Posterior cingulate gyrus (tissue), 11 donors: ENCODE results near the gene SLC4A5.
"Not testable (repeated sequence)": the region's sequence is repeated elsewhere in the genome, so short reads cannot be mapped to it uniquely, and the experiment has no call there.

Experiments used
- DNase-seq, 10 donors: peaks; one replicate each; pipeline versions ENCODE4 v3.0.0 to v3.0.0-alpha.2; 2020 to 2021; ENCODE audit warnings: mixed read lengths in 3 of 10
- intact Hi-C: fragments of 100-400 bp; cut with DNase I; formaldehyde crosslinking; loops from one replicate; pipeline ENCODE4 v1.15.1; 2023

The SLC4A5 gene

DNA sequence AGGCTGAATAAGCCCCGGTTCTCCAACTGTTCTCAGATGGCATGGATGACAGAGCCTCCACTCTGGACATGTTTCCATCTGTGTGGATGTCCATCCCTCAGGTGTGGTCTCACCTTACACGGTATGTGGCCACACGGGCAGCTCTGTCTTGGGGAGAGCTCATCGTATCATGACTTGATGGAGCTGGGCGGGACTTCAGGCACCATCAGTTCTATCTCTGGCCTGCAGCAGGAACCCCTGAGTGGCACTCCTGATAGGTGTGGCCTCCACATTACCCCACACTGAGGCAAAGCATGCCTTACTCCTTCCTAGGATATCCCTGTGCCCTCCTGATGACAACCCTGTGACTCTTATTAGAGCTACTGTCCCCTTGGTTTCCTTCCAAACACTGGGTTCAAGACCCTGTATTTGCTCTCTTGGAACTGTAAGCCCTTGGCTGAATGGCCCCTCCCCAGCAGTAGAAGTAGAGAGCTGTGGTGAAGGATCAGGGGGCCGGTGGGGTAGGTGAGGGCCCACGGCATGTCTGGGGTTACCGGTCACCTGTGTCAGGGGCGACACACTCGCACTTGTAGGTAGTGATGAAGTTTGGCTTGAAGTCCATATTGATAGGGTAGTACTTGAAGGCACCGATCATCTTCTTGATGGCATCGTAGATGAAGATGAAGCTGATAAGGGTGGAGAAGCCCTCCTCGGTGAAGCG lies 96.6 kb downstream of the SLC4A5 start:
- intact Hi-C loops, result no loop called here
- no peak for DNase-seq

DNA sequence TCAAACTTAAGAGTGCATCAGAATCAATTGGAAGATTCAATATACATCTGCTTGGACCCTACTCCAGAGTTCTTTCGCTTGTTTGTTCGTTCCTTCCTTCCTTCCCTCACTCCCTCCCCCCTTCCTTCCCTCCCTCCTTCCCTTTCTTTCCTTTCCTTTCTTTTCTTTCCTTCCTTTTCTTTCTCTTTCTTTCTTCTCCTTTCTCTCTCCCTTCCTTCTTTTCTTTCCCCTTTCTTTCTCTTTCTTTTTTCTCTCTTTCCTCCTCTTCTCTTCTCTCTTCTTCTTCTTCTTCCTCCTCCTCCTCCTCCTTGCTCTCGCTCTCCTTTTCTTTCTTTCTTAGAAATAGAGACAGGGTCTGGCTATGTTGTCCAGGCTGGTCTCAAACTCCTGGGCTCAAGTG lies 98.9 kb downstream of the SLC4A5 start:
- DNase-seq, result no peak
- intact Hi-C loops, result no loop called here

DNA sequence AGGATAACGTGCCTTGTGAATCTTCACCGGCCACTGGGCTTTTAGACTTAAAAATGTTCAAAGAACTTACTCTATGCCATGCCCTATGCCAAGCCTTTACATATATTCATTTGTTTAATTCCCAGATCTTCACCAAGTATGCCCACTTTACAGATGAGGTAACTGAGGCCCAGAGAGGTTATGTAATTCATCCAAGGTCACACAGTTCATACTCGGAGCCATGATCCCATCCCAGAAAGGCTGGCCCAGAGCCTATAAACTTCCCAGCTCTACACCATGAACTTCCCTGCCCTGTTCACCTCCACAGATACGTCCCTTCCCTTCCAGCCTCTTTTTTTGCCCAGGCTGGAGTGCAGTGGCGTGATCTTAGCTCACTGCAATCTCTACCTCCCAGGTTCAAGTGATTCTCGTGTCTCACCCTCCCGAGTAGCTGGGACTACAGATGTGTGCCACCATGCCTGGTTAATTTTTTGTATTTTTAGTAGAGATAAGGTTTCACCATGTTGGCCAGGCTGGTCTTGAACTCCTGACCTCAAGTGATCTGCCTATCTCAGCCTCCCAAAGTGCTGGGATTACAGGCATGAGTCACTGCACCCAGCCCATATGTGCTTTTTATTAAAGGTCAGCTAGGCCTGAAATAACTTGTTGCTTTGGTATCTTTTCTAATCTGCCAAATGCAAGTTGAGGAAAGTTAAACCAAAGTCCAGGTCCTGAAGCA lies 100.7 kb downstream of the SLC4A5 start:
- peak in 1 of 10 donors; percentile 5 for DNase-seq

DNA sequence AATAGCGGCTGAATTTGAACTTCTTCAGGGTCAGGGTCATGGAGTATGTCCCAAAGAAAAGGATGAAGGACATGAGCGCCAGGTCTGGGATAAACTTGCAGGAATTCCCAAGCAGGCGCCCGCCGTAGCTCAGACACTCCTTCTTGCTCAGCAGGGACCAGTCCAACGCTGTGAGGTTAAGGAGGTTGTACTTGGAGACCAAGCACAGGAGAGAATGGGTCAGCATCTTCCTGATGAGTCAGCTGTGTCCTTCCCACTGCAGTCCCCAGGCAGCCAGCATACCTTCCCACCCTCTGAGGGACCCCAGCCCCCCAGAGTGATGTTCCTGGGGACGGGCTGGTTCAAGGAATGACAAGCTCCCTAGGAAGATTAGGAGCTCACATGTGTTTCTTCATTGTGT lies 103.9 kb downstream of the SLC4A5 start:
- intact Hi-C loops, result no loop called here
- DNase-seq, result peak in 1 of 10 donors; percentile 32

More for the DNA sequence above, 100.7 kb downstream of the SLC4A5 start:
- intact Hi-C loops, result no loop called here

DNA sequence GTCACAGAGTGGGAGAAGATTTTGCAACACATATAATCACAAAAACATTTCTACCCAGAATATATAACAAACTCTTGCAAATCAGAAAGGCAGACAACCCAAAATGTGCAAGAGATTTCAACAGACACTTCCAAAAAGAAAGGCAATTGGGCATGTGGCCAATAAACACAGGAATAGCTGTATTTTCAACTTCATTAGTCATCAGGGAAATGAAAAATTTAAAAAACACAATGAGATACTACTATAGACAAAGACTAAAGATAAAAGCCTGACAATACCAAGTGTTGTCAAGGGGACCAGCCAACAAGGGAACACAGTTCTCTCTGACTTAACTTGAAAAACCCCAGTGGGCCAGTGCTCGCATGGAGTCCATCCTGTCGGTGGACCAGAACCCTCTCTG lies 104.3 kb downstream of the SLC4A5 start:
- DNase-seq, result peak in 1 of 10 donors; percentile 27
- intact Hi-C loops, result no loop called here

DNA sequence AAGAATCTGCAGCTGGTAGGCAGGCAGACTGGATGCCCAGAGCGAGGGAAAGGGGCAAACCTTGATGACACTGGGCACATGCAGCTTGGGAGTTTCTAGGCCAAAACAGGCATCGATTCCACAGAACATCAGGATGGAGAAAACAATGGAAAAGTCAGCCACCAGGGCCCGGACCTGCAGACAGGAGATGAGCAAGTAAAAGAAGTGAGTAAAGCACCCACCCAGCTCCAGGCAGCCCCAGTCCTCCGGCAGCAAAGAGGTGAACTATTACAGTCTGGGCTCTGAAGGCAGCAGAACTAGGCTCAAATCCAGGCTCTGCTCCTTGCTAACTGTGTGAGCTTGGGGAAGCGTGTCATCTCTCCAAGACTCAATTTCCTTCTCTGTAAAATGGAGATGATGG lies 108.2 kb downstream of the SLC4A5 start:
- no peak for DNase-seq
- intact Hi-C loops, result no loop called here

DNA sequence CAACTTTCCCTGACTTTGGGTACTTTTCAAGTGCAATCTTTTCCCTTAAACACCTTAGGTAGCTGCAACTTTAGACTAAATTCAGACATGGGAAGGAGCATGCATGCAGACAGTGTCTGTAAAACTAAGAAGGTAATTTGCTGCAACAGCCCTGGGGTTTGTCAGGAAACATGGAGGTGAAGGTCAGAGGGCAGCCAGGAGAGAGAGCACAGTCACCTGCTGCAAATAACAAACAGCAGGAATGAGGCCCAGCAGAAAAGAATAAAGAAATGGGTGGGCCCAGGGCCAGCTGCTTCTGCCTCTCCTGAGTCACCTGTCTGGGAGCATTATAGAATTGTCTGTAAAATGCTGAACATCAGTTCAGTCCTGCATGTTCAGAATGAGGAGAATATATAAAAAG lies 109.6 kb downstream of the SLC4A5 start:
- no peak for DNase-seq
- intact Hi-C loops, result no loop called here

DNA sequence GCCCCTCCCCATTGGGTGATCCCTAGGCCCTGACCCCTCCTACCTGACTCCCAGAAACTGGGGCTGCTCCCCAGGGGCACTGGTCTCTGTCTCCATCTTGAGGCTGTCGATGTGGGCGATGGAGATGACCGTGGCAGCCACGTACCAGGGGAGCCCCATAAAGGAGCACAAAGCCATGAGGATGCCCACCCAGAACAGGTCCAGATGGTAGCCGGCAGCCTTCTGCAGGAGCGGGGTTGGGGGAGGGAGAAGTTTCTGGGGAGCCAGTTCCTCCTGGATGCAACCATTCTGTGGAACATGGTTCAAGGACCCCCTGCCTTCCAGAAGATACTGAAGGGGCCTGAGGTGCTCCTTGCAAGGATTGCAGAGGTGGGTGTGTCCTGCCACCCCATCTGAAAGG lies 110.8 kb downstream of the SLC4A5 start:
- intact Hi-C loops, result no loop called here
- peak in 1 of 10 donors; percentile 55 for DNase-seq

DNA sequence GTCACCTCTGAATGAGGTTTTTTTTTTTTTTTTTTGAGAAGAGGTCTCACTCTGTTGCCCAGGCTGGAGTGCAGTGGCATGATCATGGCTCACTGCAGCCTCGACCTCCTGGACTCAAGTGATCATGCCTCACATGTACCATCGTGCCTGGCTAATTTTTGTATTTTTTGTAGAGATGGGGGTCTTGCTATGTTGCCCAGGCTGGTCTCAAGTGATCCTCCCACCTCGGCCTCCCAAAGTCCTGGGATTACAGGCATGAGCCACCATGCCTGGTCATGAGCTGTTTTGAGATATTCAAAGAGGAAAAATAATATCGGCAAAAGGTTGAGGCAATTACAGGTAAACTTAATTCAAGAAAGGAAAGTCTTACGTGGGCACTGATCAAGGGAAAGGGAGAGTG lies 113.4 kb downstream of the SLC4A5 start:
- DNase-seq, intact Hi-C loops: not testable (repeated sequence)

DNA sequence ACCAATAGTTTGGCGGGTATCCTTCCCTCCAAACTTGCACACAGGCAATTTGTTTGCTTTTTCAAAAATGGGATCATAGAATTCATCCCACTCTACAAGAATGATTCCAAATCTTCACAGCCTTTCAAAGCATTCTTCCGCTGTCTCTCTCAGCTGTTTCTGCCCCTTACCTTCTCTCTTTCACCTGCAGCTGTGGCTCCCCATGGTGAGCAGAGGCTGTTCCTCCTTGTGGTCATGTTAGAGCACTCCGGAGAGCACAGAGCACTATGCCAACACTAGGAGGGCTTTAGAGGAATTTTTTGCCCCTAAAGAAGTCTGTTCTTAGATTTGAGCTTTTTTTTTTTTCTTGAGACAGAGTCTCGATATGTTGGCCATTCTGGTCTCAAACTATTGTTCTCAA lies 114.4 kb downstream of the SLC4A5 start:
- intact Hi-C loops, result no loop called here
- DNase-seq, result no peak

DNA sequence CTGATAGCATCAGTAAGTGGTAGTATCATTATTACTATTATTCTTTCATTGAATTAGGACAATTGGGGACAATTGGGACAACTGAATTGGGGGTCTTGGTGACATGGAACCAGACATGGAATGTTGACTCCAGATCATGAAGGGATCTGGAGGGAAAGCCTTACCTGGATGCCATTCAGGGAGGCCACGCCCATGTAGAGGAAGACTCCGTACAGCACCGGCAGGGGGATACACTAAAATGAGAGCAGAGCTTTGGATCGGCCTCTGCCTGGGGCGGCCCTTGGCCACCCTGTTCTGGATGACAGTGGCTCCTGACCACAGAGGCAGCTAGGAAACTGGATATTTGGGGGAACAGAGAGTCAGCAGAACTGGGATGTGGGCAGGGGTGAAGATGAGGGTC lies 115.6 kb downstream of the SLC4A5 start:
- intact Hi-C loops, result no loop called here

DNA sequence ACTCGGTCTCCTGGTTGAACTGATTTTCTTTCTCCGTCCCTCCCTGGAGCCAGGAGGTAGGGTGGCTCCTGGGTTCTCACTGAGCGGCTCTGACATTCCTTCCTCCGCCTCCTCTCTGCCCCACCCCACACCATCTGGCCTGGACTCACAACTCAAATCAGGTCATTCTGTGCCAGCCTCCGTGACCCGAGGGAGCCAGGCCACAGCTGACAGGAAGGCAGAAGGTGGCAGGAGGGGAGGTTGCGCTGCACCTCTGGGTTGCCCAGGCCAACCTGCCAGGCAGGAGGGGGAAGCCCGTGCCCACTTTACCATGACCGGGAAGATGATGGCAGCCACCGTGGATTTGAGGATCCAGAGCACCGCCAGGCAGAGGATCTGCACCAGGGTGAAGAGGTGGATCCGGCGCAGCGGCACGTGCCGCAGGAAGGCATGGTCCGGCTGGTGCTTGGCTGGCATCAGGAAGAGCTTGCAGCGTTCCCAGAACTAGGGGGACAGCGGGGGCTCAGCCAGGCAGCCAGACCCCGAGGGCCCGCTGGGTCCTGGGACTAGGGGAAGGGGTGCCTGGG lies 116.5 kb downstream of the SLC4A5 start:
- DNase-seq, result peak in 1 of 10 donors; percentile 80
- intact Hi-C loops, result no loop called here

More for the DNA sequence above, 115.6 kb downstream of the SLC4A5 start:
- no peak for DNase-seq

DNA sequence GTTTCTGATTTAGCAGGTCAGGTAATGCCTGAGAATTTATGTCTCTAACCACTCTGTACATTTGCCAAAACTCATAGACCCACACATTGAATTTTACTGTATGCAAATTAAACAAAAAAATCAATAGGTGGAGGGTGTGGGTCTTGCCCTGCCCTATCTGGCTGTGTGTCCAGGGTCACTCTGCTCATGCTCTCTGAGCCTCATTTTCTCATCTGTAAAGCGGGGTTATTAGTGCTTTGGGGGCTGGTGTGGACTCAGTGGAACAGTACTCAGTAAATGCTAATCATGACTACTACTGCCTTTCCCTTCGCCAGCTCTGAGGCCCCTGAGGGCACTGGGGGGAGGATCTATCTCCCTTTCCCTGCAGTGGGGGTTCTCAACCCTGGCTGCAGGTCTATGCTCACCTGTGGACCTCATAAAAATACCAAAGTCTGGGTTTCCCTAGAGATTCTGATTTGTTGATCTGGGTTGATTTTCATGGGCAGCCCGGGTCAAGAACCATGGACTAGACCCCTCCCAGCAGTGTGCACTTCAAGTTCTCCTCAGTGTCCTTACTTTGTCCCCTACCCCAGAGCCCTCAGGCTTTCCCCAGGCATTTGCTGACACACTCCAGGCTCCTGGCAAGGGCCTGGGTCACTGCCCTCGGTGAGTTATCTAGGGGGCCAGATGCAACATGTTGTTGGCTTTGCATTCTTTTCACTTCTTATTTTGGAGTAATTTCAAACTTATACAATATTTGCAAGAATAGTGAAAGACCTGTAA lies 117.3 kb downstream of the SLC4A5 start:
- intact Hi-C loops, result no loop called here
- DNase-seq, result no peak

DNA sequence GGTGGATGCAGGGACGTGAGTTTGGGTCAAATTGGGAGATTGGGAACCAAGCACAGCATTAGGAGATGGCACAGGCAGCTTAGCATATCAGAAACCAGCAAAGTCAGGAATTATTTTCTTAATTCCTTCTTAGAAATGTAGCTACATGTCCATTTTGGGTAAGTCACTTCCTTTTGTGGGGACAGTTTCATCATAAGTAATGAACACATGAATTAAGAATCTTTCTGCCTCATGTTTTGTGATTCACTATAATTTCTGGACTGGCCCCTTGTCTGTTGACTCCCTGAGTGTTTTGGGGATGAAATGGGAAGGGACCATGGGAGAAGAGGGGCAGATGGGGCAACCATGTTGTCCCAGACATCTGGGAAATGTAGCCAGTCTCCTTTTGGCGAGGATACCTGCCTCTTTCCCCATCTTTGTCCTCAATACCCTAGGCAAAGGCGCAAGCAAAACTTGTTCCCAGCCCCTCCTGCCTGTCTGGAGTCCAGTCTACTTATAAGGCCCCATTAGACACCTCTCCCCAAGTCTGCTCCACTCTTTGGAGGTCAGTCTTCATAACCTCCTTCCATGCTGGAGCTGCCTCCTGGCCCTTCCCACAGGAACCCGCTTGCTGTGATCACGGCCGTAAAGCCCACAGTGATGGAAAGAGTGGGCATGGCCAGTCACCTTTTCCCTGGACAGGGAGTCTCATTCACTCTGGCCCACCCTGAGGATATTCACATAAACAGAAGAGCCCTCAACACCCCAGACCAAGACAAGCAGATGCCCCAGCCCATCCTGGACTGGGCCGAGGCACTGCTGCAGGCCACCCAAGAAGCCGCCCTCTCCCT lies 119.1 kb downstream of the SLC4A5 start:
- intact Hi-C loops, result no loop called here
- DNase-seq, result no peak

DNA sequence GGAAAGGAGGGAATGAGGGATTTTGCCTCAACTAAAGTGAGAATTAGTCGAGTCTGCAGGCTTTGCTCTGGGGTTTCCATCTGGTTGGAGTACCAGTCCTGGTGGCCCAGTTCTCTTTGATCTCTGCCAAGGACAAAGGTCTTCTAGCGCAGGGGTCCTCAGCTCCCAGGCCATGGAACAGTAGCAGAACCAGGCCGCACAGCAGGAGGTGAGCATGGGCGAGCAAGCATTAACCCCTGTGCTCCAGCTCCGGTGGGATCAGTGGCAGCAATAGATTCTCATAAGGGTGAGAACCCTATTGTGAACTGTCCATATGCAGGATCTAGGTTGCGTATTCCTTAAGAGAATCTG lies 120.9 kb downstream of the SLC4A5 start:
- peak in 1 of 10 donors; percentile 13 for DNase-seq
- intact Hi-C loops, result no loop called here

DNA sequence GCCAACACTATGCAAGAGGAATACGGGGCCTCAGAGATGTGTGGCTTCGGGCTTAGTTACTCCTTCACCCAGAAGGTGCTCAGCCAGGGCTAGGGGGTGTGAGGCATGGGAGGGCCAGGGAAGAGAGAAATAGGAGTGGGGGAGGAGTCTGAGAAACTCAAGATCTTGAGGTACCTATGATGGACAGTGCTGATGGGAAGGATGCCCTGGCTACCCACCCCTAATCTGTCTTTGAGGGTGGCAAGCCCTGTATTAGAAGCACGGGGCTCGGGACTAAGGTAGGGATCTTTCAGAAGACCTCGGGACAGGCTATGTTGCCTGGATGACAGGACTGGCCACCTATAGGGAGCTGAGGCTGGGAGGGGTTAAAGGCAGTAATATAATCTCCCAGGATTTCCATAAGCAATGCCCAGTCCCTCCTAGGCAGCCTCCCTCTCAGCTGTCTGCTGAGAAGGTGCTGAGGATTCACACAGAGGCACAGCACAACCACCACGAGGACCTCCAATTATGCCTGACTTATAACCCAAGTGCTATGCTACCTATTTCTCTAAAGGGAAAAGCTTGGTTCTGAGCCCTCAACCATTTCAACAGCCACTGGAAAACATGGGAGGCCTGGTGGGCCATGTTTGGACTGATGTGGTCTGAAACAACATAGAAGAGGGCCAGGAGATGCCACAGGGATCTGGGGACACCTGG lies 121.5 kb downstream of the SLC4A5 start:
- peak in 1 of 10 donors; percentile 20 for DNase-seq
- intact Hi-C loops, result no loop called here

DNA sequence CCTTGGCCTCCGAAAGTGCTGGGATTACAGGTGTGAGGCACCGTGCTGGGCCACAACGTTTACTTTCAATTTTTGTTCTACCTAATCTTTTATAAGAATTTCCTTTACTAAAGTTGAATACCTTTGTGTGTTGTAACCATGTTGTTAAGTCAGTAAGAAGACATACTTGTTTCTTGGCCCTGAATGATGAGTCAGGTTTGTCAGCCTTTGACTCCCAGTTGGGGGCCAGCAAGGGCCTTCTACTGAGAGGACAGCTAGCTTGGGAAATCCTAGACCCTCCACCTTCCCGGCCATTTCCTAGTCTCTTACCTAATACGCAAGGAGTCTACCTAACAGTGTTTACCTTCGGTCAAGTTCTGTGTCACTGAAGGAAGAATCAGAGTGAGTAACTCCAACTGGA lies 122.1 kb downstream of the SLC4A5 start:
- intact Hi-C loops, result no loop called here
- no peak for DNase-seq

DNA sequence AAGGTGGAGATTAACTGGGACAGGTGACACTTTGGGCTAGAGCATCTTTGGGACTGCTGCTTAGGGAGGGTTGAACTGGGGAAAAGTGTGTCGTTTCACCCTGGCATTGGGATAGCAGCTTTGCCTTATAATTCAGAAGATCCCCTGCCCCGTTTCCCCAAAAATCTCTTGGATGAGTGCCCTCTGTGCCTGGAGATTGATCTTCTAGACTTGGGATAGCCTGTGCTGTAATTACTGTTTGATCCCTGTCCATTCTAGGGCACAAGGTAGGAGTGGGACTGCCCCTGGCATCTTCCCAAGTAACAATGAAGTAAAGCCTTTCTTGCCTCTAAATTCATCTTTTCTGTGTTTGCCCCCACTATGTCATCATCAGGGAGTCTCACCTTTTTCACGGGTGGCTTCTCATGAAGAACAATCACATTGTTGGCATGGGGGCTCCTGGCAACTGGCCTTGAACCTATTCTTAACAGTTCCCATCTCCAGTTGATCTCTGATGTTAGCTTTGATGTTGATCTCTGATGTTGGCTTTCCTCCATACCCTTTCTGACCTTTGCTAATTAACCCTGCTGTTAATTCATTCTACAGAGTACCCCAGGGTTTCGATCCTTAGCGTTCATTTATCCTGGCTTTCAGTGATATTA lies 123.2 kb downstream of the SLC4A5 start:
- DNase-seq, result no peak
- intact Hi-C loops, result no loop called here

DNA sequence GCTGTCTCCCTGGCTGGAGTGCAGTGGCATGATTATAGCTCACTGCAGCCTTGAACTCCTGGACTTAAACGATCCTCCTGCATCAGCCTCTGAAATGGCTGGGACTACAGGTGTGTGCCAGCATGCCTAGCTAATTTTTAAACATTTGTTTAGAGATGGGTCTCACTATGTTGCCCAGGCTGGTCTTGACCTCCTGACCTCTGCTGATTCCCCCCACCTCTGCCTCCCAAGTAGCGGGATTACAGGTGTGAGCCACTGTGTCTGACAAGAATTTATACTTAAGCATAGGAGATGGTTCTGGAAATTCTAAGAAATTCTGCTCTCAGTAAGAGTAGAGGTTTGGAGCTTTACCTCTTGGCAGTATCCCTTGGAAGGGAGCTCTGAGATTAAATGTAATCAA lies 126.6 kb downstream of the SLC4A5 start:
- intact Hi-C loops, result no loop called here
- no peak for DNase-seq
